SK-N-SH (cell line): ENCODE results near the gene SLC12A7. TPM values are rescaled to one million over a fixed set of nuclear protein-coding genes. Genes with fewer than 3 reads are reported as not detected.

ENCODE experiments used
- CTCF ChIA-PET: fragments of 300-600, 350-600 bp; formaldehyde crosslinking; extraction: SDS; loops from one replicate; lab custom pipeline; 2021; lab: Yijun Ruan, JAX
- POLR2A ChIA-PET: fragments of 350-600 bp; sonication (Branson Sonifier 250); formaldehyde crosslinking; extraction: SDS; loops from one replicate; lab custom pipeline; 2020; ENCODE audit warnings: antibody characterized with exemption, inconsistent platforms; lab: Yijun Ruan, JAX
- DNase-seq: peaks from one replicate; pipeline ENCODE4 v3.0.0; 2012
- H2AFZ ChIP-seq: fragments of 200-600 bp; sonication (generic); 2 replicates; pipeline ENCODE4 v1.8.1; 2016; ENCODE audit warnings: antibody characterized with exemption, mild to moderate bottlenecking, low read depth
- H3F3A ChIP-seq: fragments of 200-600 bp; sonication (generic); replicated peaks from 2 replicates; pipeline ENCODE3; 2016; ENCODE audit warnings: antibody characterized with exemption, mild to moderate bottlenecking; ENCODE audit not compliant: insufficient read depth
- H3K27ac ChIP-seq, 2 experiments: fragments of 200-500 bp in 1 of 2; fragments of 200-600 bp in 1 of 2; sonication (Bioruptor generic) in 1 of 2; sonication (generic), shearing (Covaris generic) in 1 of 2; 2 replicates each; pipeline versions ENCODE4 v1.5.1 to v1.6.1; 2014 to 2016; ENCODE audit warnings: low read depth in 2 of 2, inconsistent platforms in 1 of 2, low read length in 1 of 2, mild to moderate bottlenecking in 1 of 2, mixed read lengths in 1 of 2
- H3K27me3 ChIP-seq: fragments of 200-600 bp; sonication (generic), shearing (Covaris generic); 2 replicates; pipeline ENCODE4 v1.6.1; 2016; ENCODE audit warnings: mixed run types; ENCODE audit not compliant: insufficient read depth
- H3K36me3 ChIP-seq, 2 experiments: fragments of 200-500 bp in 1 of 2; fragments of 200-600 bp in 1 of 2; sonication (Bioruptor generic) in 1 of 2; sonication (generic) in 1 of 2; replicated peaks in 1 of 2; 2 replicates each; pipeline versions ENCODE3 to v1.5.1; 2014 to 2016; ENCODE audit warnings: low read length in 1 of 2, mild to moderate bottlenecking in 1 of 2; ENCODE audit not compliant: insufficient read depth in 2 of 2, control insufficient read depth in 1 of 2
- H3K4me1 ChIP-seq, 2 experiments: fragments of 200-500 bp in 1 of 2; fragments of 200-600 bp in 1 of 2; sonication (Bioruptor generic) in 1 of 2; sonication (generic), shearing (Covaris generic) in 1 of 2; 2 replicates each; pipeline versions ENCODE4 v1.5.1 to v1.6.1; 2014 to 2016; ENCODE audit warnings: low read depth in 1 of 2, low read length in 1 of 2, mixed run types in 1 of 2; ENCODE audit not compliant: insufficient read depth in 2 of 2, control insufficient read depth in 1 of 2
- H3K4me2 ChIP-seq: fragments of 200-600 bp; sonication (generic), shearing (Covaris generic); 2 replicates; pipeline ENCODE4 v1.6.1; 2017; ENCODE audit warnings: mixed run types
- H3K4me3 ChIP-seq, 2 experiments: fragments of 200-500 bp in 1 of 2; fragments of 200-600 bp in 1 of 2; sonication (Bioruptor generic) in 1 of 2; sonication (generic), shearing (Covaris generic) in 1 of 2; 2 replicates each; pipeline versions ENCODE4 v1.5.1 to v1.8.1; 2014 to 2016; ENCODE audit warnings: low read depth in 2 of 2, inconsistent platforms in 1 of 2, low read length in 1 of 2, mild to moderate bottlenecking in 1 of 2, mixed read lengths in 1 of 2, moderate library complexity in 1 of 2
- H3K79me2 ChIP-seq: fragments of 200-600 bp; sonication (generic); 2 replicates; pipeline ENCODE4 v1.8.1; 2017; ENCODE audit warnings: mild to moderate bottlenecking; ENCODE audit not compliant: insufficient read depth
- H3K9ac ChIP-seq: fragments of 200-600 bp; sonication (generic); 2 replicates; pipeline ENCODE4 v1.6.1; 2017; ENCODE audit warnings: mixed run types
- H3K9me2 ChIP-seq: fragments of 200-600 bp; sonication (generic); 2 replicates; pipeline ENCODE4 v1.6.1; 2017; ENCODE audit warnings: mixed run types
- H3K9me3 ChIP-seq: fragments of 200-600 bp; sonication (generic); 2 replicates; pipeline ENCODE4 v1.6.1; 2017; ENCODE audit warnings: mixed run types, mild to moderate bottlenecking, moderate library complexity
- H4K20me1 ChIP-seq: fragments of 200-600 bp; sonication (generic); 2 replicates; pipeline ENCODE4 v1.6.1; 2017; ENCODE audit warnings: mild to moderate bottlenecking, mixed run types; ENCODE audit not compliant: insufficient read depth
- CHD2 ChIP-seq: fragments of 150-350 bp; IDR thresholded peaks from 2 replicates; pipeline ENCODE4 v1.6.1; 2018; ENCODE audit warnings: low read length; ENCODE audit not compliant: partially characterized antibody
- EP300 ChIP-seq, 2 experiments: IDR thresholded peaks; 2 replicates each; pipeline versions ENCODE4 v1.4.0 to v1.6.1; 2012; ENCODE audit warnings: borderline replicate concordance in 1 of 2, low read depth in 1 of 2, low read length in 1 of 2
- FOSL2 ChIP-seq: IDR thresholded peaks from 2 replicates; pipeline ENCODE4 v1.4.0; 2012; ENCODE audit warnings: low read depth, mild to moderate bottlenecking, moderate library complexity, borderline replicate concordance
- FOXM1 ChIP-seq: IDR thresholded peaks from 2 replicates; pipeline ENCODE4 v1.4.0; 2012; ENCODE audit warnings: low read depth, mild to moderate bottlenecking
- GABPA ChIP-seq: IDR thresholded peaks from 2 replicates; pipeline ENCODE4 v1.4.0; 2012; ENCODE audit warnings: low read depth, mild to moderate bottlenecking
- JUND ChIP-seq: IDR thresholded peaks from 2 replicates; pipeline ENCODE4 v1.4.0; 2012
- MAX ChIP-seq: IDR thresholded peaks from 2 replicates; pipeline ENCODE4 v1.4.0; 2012; ENCODE audit warnings: low read depth
- MXI1 ChIP-seq: IDR thresholded peaks from 2 replicates; pipeline ENCODE4 v1.6.1; 2012; ENCODE audit warnings: mild to moderate bottlenecking, low read depth, low read length, improper control_type of control experiment
- NFIC ChIP-seq: IDR thresholded peaks from 2 replicates; pipeline ENCODE4 v1.4.0; 2012; ENCODE audit warnings: borderline replicate concordance
- POLR2AphosphoS5 ChIP-seq: IDR thresholded peaks from 2 replicates; pipeline ENCODE4 v1.6.1; 2012; ENCODE audit warnings: low read depth, low read length
- RCOR1 ChIP-seq: fragments of 150-350 bp; IDR thresholded peaks from 2 replicates; pipeline ENCODE4 v1.6.1; 2017; ENCODE audit warnings: antibody characterized with exemption, low read length
- REST ChIP-seq: IDR thresholded peaks from 2 replicates; pipeline ENCODE4 v1.6.1; 2012; ENCODE audit warnings: mild to moderate bottlenecking, low read depth, low read length, moderate library complexity
- RFX5 ChIP-seq: IDR thresholded peaks from 2 replicates; pipeline ENCODE4 v1.6.1; 2012; ENCODE audit warnings: mild to moderate bottlenecking, improper control_type of control experiment, low read length
- RXRA ChIP-seq: IDR thresholded peaks from 2 replicates; pipeline ENCODE4 v1.4.0; 2012; ENCODE audit warnings: low read depth, mild to moderate bottlenecking, borderline replicate concordance
- SIN3A ChIP-seq: IDR thresholded peaks from 2 replicates; pipeline ENCODE4 v1.6.1; 2012; ENCODE audit warnings: low read depth, mild to moderate bottlenecking, low read length, moderate library complexity, borderline replicate concordance
- TEAD4 ChIP-seq: IDR thresholded peaks from 2 replicates; pipeline ENCODE4 v1.4.0; 2012; ENCODE audit warnings: mild to moderate bottlenecking, borderline replicate concordance; ENCODE audit not compliant: insufficient read depth
- USF1 ChIP-seq: IDR thresholded peaks from 2 replicates; pipeline ENCODE4 v1.4.0; 2012; ENCODE audit warnings: low read depth, borderline replicate concordance
- WGBS: methylation state at CpG from one replicate; pipeline ENCODE4 v1.1.6; 2017; ENCODE audit warnings: low lambda C conversion rate; 5-methylcytosine and 5-hydroxymethylcytosine counted together
- polyA plus RNA-seq, 3 experiments: library from polyadenylated mRNA; depleted of rRNA; stranded (reverse); fragments of >200 nt; gene quantifications; 2 replicates each; pipeline ENCODE4 v1.2.3, GENCODE V29; 2012

SLC12A7 gene
- polyA plus RNA-seq, 1 of the 3 experiments (the other 2 are of a cell fraction) = 2.6 TPM

- H3K4me3 ChIP-seq = no peak overlapping the region
- H3F3A ChIP-seq = no peaks in the 10 kb centered on the region
- H4K20me1 ChIP-seq = no peaks in the 10 kb centered on the region
- TF ChIP-seq EP300 (IDR thresholded peaks at IDR 0.05; ENCODE audit: borderline replicate concordance in 1 of 2, low read depth in 1 of 2, low read length in 1 of 2) (no peak), FOXM1 (no peak)
- no peak for DNase-seq
- H3K27ac ChIP-seq = no peak overlapping the region
- H3K27me3 ChIP-seq = no peaks in the 10 kb centered on the region
- H3K9me3 ChIP-seq = no peaks in the 10 kb centered on the region
- no peaks in the 10 kb centered on the region; a peak in 1 of 4 replicates for H3K4me1 ChIP-seq
- no peaks in the 10 kb centered on the region for H3K9me2 ChIP-seq
- CTCF ChIA-PET = interaction anchor here (0.7 to 2.2 kb wide), 4 partner anchors 32 to 212 kb away, joined by 3 to 10 read pairs (median 4); no protein-coding TSS in a partner anchor
- 68% methylated on average over 23 of the region's 27 CpGs for WGBS
- no peaks in the 10 kb centered on the region for H3K79me2 ChIP-seq
- H3K4me2 ChIP-seq = no peak overlapping the region
- no peak overlapping the region for H2AFZ ChIP-seq
- H3K36me3 ChIP-seq = no peaks in the 10 kb centered on the region
- POLR2A ChIA-PET = no interaction called here
- H3K9ac ChIP-seq = no peak overlapping the region
Observed at GRCh38 chr5:1135696-1136525, 24.0 kb upstream of the SLC12A7 start.

GRCh38 chr5:1134478-1134877 is 22.6 kb upstream of the SLC12A7 start:
- Histone ChIP-seq H3K79me2 (no peaks in the 10 kb centered on the region), H3F3A (no peaks in the 10 kb centered on the region), H3K4me3 (no peak overlapping the region), H3K9ac (no peak overlapping the region), H3K4me1 (no peaks in the 10 kb centered on the region; a peak in 1 of 4 replicates), H3K27me3 (no peaks in the 10 kb centered on the region), H3K36me3 (no peaks in the 10 kb centered on the region), H3K27ac (no peak overlapping the region), H4K20me1 (no peaks in the 10 kb centered on the region), H3K9me2 (no peaks in the 10 kb centered on the region), H3K4me2 (no peak overlapping the region), H2AFZ (no peak overlapping the region), H3K9me3 (no peaks in the 10 kb centered on the region)
- TF ChIP-seq MXI1 (no peak), CHD2 (no peak), REST (no peak), MAX (no peak), RCOR1 (no peak), GABPA (no peak), USF1 (no peak), RFX5 (no peak), JUND (no peak), TEAD4 (no peak), RXRA (no peak), POLR2AphosphoS5 (no peak), NFIC (no peak), FOSL2 (no peak), SIN3A (no peak)
- 71% methylated on average over 14 of the region's 14 CpGs for WGBS
- POLR2A ChIA-PET = no interaction called here
- CTCF ChIA-PET = interaction anchor here (1.3 to 2.2 kb wide), 2 partner anchors 33 to 211 kb away, joined by 8 to 10 read pairs; no protein-coding TSS in a partner anchor
- DNase-seq = no peak
